Activated T-helper 1 cell treated with anti-CD3 and anti-CD28 coated beads, Interleukin-2, amount 50 U/mL, for 16 hours (primary cell): ENCODE results near the gene SAE1.
A peak's percentile ranks its signal among the peaks of the same experiment; 100 is the strongest.

Experiments used
- DNase-seq, 2 donors: peaks; one replicate each; pipeline ENCODE4 v3.0.0-alpha.2; 2020; ENCODE audit warnings: low read depth in 1 of 2, low spot score in 1 of 2

Gene SAE1

DNA sequence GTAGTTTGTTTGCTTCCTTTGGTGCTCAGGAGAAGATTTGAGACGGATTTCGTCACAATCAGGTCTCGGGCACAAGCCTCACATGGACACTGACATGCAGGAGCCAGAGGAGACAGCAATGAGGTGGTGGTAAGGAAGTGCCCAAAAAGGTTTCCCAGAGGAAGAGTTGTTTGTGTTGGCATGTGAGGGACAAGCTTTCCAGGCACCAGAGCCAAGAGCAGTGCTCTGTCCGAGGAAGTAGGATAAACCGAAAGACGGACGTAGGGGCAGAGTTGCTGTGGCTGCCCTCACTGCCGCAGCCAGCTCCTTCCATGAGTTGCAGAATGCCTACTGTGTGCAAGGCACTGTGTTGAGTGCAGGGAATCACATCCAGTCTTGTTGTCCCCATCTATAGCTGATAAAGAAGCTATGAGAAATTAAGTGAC, 27.7 kb downstream of the SAE1 start:
- DNase-seq = no peak

DNA sequence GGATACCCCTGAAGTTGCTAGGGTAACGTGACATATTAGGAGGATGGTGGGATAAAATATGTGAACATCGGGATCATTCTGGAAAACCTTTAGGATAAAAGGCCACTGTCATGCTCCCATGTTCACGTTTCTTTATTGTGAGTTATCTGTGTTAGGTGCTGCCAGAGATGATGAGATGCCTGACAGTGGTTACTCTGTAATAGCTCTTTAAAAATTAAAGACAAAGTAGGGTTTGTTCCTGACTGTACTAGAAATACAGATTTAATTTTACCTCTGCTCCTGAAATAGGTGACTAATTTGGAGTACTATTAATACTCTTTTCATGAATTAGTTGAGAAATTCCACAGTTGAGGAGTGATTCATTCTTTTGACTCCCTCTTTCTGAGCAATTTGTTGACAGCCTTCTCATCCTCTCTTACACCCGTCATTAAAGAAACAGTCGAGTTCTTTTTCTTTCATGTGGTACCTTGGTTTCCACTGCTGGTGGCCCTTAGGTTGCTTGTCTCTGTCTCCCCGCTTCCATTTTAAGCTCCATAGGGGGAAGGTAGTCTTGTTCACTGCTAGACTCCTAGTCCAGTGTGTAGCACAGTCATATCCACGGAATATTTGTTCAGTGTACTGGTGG, 28.4 kb downstream of the SAE1 start:
- DNase-seq = no peak

DNA sequence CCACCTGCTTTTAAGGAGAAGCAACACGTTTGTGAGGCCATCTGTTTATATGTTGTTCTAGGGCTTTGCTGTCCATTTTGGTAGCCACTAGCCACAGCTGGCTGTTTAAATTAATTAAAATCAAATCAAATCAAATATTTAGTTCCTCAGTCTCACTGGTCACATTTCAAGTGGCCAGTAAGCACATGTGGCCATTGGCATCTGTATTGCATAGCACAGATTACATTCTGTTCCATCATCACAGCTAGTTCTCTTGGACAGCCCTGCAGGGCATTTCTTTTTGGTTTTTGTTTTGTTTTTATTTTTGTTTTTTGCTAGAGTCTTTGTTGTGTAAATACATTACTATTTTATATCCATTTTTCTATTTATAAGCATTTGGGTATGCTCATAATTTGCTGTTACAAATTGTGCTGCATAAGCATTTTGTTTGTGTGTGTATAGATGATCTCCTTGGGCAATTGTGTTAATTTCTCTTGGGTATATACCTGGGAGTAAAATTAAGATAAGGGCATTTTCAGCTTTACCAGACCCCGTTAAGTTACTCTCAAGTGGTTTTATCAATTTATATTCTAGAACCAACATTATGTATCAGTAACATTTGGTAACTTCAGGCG, 31.3 kb downstream of the SAE1 start:
- DNase-seq = no peak

DNA sequence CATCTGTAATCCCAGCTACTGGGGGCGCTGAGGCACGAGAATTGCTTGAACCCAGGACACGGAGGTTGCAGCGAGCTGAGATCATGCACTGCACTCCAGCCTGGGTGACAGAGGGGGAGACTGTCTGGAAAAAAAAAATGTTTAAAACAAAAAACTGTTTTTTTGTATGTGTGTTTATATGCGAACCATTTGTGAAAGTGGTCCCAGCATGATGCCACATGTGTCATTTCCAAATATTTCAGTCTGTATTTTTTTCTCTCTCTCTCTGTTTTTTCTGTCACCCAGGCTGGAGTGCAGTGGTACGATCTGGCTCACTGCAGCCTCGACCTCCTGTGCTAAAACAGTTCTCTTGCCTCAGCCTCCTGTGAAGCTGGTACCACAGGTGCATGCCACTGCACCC, 37.4 kb downstream of the SAE1 start:
- DNase-seq = no peak

DNA sequence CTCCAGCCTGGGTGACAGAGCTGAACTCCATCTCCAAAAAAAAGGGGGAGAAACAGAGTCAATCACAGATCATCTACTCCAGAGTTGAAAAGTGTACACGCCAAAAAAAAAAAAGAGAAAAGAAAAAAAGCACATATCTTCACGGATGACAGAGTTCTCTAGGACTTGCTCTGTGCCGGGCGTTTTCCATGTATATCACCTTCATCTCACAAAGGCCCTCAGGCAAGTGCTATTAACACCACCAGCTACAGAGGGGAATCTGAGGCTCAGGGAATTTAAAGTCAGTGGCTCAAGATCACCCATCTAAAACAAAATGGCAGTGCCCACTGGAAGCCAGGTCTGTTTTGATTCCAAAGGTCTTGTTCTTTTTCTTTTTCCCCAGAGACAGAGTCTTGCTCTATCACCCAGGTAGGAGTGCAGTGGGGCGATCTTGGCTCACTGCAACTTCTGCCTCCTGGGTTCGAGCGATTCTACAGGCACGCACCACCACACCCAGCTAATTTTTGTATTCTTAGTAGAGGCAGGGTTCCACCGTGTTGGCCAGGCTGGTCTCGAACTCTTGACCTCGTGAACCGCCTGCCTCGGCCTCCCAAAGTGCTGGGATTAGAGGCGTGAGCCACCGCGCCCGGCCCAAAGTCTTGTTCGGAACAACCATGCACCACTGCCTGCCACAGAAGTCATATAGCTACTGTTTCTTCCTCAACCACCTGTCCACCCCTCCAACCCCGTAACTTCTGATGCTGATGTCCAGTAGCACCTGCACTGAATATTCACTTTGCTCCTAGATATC, 42.2 kb downstream of the SAE1 start:
- no peak for DNase-seq

DNA sequence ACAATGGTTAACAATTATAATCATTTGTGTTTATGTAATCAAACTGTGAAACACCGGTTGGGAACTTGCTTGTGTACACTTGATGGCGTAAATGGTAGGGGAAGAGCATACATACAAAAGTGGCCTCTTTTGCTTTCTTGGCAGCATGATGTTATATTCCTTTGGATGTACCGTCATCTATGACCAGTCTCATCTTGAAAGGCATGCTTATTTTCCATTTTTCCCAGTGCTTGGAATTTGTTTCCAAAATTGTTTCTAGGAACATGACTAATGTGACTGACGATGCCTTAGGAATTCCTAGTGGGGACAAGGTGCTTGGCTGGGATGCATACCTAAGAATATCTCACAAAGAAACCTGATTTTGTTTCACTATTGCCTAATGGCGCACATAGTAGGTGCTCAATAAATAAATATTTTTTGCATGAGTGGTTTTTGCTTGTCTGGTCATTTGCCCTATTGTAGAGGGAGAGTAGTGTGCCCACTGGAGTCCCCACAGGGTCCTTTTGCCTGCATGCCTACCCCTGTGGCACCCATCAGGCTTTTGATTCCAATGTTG, 45.5 kb downstream of the SAE1 start:
- no peak for DNase-seq

DNA sequence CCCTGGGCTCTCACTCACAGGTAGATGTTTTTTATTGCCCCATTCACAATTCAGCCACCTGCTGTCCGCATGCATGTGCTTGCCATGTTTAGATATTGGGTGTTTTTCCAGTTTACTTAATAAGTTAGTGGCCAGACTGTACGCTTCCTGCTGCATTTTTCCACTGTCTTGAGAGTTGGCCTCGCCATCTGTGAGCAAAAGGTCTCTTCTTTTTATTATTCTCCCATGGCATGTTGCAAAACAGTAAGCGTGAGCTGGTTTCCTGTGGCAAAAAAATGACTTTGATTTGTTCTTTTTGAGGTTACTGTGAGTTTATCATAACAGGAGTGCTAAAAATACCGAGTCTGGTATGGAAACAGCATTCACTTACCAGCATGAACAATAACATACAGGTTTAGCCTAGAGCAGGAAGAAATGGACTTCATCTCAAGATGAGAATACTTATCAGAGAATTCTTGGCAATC, 46.0 kb downstream of the SAE1 start:
- no peak for DNase-seq

DNA sequence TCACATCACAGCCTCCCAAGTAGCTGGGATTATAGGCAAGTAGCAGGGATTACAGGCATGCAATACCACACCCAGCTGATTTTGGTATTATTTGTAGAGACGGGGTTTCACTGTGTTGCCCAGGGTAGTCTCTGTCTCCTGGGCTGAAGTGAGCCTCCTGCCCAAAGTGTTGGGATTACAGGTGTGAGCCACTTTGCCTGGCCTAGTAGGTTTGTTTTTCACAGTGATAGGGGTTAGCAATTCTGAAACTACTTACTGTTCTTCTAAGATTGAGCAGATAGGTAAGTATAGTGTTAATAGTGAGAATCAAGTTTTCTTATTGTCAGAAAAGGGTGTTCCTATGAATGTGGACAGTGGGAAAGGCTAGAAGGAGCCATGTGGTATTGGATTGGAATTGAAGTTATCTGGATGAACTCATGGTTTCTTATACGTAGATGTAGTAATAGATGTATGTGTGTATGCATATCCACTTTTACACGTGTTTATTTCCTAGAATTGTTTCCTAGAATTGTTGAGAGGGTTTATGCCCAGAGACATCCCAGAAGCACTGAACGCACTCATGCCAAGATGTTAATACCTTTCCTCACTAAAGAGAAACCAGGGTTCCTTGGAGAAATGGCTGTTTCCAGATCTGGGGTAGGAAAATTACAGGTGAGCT, 49.1 kb downstream of the SAE1 start:
- no peak for DNase-seq

DNA sequence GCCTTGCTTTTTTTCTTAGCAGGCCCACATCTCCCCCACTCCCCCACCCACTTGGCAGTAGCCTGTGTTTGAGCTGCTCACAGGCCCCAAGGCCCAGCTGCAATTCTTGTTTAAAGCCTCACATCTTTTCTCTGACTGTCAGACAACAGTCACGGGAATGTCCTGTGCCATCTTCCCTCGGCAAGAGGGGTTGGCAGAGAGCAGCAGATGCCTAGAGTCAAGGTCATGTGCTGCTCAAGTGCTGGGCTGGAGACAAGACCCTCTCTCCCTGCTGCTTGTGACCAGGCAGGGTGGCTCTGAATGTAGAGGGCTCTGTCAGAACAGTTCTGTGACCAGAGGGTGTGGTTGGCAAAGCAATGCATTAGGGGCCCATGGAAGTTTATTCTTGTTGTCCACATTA, 53.0 kb downstream of the SAE1 start:
- DNase-seq = no peak

DNA sequence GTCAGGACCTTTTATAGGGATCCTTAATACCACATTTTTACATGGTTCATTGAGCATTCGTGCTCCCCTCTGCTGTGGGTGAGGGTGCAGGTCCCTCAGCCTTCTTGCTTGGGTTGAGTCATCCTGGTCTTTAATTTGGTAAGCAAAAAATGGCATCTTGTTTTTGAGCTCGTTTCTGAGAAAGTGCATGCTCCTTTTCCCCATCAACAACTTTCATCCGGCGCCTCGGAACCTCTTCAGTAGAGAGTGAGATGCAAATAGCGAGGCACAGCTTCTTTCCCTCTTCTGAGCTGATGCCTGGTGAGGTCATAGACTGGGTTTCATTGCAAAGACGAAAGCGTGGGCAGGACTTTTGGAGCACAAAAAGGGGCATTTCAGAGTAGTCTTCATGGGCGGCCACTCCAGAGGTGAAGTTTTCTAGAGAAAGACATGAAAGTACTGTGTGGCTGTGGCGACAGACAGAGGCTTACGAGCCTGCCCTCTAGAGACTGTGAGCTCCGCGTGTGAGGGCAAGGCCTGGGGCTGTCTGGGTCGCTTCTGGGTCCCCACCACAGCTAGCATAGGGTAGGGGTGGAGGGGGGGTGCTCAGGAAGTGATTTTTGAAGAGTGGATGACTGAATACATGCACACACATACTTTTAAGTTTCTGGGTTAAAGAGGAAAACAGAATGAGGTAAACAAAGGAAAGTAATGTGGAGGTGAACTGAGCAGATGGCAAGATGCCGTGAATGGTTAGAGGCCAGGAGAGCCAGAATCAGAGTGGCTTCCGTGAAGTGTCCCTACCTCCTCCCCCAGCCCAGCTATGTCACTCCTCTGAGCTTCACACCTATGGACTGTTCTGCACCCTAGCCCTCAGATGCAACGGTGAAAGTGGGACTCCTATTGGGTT, 56.1 kb downstream of the SAE1 start:
- peak; percentile 56 to 66 for DNase-seq

DNA sequence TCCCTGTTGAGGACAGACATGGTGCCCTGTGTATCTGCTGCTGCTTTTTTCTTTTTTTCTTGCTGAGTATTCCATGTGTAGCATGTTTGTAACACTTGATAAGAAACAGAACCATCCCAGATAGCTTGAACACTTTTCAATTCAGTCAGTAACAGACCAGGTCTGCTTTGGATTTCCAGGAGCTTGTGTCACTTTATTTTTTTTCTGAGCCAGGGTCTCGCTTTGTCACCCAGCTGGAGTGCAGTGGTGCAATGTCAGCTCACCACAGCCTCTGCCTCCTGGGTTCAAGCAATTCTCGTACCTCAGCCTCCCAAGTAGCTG, 56.7 kb downstream of the SAE1 start:
- no peak for DNase-seq

DNA sequence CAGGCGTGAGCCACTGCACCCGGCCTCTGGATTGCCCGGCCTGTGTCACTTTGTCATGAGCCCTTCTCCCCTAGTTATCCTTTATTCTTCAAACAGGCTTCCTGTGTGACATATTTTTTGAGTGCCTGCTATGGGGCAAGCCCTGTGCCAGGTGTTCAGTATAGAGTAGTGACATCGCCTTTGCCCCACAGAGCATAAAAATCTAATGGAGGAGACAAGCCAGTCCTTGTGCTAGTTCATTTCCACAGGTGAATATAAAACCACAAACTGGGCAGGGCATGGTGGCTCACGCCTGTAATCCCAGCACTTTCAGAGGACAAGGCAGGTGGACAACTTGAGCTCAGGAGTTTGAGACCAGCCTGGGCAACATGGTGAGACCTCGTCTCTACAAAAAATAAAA, 57.2 kb downstream of the SAE1 start:
- no peak for DNase-seq

DNA sequence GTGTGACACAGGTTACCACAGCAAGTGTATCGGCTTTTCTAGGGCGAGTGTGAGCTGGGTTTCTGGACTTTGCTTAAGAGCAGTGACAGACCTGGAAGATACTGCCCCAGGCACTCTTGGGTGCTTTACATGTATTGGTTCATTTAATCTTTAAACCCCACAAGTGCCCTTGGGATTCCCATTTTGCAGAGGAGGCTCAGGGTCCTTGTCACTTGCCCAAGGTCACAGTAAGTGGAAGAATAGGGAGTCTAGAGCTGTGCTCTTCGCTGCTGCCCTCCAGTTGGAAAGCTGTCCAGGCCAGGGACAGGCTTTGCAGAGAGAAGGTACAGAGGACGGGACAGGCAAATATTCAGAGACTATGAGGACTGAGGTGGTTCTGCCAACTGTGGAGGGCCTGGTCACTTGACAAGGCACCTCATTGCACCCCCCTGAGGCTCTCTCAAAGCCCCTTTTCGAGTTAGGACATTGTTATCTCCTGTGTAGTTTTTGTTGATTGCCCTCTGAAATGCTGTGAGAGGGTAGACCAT, 57.9 kb downstream of the SAE1 start:
- no peak for DNase-seq

DNA sequence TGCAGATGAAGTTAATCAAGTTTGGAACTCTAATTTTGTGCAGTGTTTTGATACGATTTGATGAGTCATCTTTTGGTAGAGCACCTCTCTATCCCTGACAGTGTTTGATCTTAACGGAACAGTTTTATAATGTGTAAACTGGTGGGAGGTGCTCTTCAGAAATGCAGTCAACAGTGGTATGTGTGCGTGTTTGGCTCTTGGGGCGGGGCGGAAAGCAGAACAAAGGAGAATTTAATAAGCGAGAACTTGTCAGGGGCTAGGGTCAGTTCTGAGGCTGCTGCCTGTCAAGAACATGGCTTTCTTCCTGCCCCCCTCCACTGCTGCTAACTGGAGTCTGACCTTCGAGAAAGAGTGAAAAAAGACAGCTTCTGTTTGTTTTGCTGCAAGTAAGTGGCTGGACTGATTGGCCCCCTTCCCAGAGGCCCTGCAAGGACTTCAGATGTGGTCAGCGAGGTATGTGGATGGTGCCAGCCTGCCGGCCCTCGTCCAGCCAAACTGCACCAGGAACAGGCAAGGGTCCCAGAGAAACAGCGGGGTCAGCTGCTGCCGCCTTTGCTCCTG, 59.6 kb downstream of the SAE1 start:
- peak; percentile 37 to 50 for DNase-seq

DNA sequence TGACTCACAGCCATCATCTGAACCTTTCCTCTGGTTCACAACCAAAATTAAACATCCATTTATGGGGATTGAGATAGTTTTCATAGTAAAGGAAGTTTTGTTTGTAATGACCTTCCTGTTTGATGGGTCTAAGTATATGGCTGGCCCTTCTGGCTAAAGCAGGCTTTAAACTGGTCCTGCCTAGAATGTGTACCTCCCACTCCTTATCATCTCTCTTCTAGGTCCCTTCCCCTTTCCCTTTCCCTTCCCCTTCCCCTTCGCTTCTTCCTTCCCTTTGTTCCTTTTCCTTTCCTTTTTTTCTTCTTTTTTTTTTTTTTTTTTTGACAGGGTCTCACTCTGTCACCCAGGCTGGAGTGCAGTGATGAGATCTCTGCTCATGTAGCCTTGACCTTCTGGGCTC, 64.8 kb downstream of the SAE1 start:
- no peak for DNase-seq

DNA sequence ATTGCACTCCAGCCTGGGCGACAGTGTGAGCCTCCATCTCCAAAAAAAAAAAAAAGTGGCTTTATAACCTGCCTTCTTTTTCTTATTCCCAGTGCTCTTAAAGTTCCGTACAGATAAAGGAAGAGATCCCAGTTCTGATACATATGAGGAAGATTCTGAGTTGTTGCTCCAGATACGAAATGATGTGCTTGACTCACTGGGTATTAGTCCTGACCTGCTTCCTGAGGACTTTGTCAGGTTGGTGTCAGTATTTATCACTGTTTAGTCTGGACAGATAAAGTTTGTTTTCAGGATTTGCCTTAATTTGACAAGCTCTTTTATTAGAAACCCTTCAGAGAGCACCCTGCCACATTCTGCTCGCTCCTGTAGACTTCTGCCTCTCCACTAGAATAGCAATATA, 66.5 kb downstream of the SAE1 start:
- no peak for DNase-seq

DNA sequence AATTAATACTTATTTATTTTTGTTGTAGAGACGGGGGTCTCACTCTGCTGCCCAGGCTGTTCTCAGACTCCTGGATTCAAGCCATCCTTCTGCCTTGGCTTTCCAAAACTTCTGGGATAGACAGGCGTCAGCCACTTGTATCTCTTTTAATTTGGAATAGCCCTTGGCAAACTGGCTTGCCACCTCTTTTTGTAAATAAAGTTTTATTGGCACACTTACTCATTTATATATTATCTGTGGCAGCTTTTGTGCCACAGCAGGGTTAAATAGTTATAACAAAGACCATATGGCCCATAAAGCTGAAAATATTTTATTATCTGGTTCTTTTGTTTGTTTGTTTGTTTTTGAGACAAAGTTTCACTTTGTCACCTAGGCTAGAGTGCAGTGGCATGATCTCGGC, 69.9 kb downstream of the SAE1 start:
- no peak for DNase-seq

DNA sequence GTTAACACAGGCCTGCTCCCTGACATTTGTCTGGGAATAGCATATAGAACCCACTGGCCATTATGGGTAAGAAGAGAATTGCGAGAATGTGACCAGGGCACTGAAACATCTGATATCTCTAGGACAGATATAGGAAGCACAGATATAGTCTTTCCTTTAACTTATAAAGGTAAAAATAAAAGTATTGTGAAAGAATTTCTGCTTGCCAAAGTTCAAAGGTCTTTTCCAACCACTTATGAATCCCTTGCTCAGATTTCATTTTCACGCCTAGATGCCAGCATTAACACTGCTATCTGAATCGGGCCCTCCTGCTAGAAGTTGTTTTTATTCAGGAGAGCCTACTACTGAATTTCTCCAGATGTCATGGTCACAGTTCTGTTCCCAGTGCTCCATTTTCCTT, 72.6 kb downstream of the SAE1 start:
- DNase-seq = no peak

DNA sequence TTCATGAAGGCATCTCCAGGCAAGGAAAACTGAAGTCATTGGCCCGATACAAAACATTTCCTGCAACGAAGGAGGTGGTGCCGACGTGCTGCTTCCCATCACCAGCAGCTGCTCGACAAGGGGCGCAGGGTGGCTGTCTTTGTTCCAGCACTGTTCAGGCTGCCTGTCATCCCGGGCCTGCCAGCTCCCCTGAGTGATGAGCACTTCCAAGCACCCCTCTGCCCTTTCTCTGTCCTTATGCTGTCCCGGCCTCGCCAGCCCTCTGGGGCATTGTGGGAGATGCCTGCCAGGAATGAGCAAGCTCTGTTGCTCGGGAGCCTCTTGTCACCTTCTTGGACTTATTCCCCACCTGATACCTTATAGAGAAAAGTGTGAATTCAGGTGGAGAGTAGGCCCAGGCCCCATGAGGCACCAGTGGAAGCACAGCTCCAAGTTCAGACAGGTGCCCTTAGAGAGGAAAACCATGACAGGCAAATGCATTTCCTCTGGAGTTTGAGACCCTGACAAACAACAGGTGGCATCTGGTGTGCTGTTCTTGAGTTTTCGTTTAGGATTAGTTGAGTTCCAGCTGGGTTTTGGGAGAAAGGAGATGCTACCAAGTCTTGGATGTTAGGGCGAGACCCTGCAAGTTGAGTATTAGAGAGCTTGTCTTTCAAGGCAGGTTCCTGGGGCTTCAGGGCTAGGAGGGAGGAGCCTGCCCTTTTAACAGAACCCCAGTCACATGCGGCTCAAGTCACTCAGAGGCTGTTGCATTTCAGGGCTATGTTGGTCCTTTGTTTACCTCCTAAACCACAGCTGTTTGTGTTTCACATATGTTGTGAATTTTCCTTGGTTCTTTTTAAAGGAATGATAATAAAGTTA, 78.9 kb downstream of the SAE1 start:
- DNase-seq = no peak
